Astrocyte (in vitro differentiated cells and primary cell): ENCODE data around the gene PGD.

Source experiments
- EZH2 ChIP-seq: IDR thresholded peaks from 2 replicates; pipeline ENCODE4 v1.6.1; 2012; ENCODE audit warnings: mild to moderate bottlenecking, low read length, inconsistent platforms; ENCODE audit not compliant: insufficient read depth
- TF ChIP-seq, protein P1 (sequence below): IDR thresholded peaks from 2 replicates; pipeline ENCODE4 v1.5.1; 2011; ENCODE audit warnings: low read depth, mild to moderate bottlenecking, inconsistent platforms, low read length, moderate library complexity; ENCODE audit not compliant: insufficient read depth

GRCh38 chr1:10383630-10384029 is 15.2 kb upstream of the PGD start:
- no peak for TF ChIP-seq EZH2
- TF ChIP-seq, protein P1, sequence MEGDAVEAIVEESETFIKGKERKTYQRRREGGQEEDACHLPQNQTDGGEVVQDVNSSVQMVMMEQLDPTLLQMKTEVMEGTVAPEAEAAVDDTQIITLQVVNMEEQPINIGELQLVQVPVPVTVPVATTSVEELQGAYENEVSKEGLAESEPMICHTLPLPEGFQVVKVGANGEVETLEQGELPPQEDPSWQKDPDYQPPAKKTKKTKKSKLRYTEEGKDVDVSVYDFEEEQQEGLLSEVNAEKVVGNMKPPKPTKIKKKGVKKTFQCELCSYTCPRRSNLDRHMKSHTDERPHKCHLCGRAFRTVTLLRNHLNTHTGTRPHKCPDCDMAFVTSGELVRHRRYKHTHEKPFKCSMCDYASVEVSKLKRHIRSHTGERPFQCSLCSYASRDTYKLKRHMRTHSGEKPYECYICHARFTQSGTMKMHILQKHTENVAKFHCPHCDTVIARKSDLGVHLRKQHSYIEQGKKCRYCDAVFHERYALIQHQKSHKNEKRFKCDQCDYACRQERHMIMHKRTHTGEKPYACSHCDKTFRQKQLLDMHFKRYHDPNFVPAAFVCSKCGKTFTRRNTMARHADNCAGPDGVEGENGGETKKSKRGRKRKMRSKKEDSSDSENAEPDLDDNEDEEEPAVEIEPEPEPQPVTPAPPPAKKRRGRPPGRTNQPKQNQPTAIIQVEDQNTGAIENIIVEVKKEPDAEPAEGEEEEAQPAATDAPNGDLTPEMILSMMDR = no peak
